K562 (cell line): Measurements from ENCODE around the gene SCRN1. TPM values are rescaled to one million over a fixed set of nuclear protein-coding genes. Genes with fewer than 3 reads are reported as not detected.

Source experiments
- ATAC-seq: fragments of 200-7000 bp; cut with Tn5 transposase; 3 replicates; pipeline ENCODE4 v1.9.1; 2020; ENCODE audit warnings: moderate library complexity
- BruUV-seq: library from RNA; stranded (reverse); fragments of 400-500 nt; replicated peaks from 2 replicates; lab custom pipeline; 2021; lab: Mats Ljungman, UMichigan
- CTCF ChIA-PET: fragments of 300-600 bp; formaldehyde crosslinking; extraction: SDS; loops from one replicate; lab custom pipeline; 2021; ENCODE audit warnings: low intra/inter-chr PET ratio; lab: Yijun Ruan, JAX
- POLR2A ChIA-PET: fragments of 300-600, 350-650 bp; sonication (Branson Sonifier 250); formaldehyde crosslinking; extraction: SDS; loops from one replicate; lab custom pipeline; 2021; ENCODE audit warnings: antibody characterized with exemption, inconsistent platforms; lab: Yijun Ruan, JAX
- DNase-seq, 4 experiments: peaks; one replicate each; pipeline versions ENCODE4 v3.0.0 to v3.0.0-alpha.2; 2011 to 2018; ENCODE audit warnings: low spot score in 3 of 4, mixed read lengths in 3 of 4; ENCODE audit errors: extremely low read depth in 1 of 4
- FAIRE-seq: peaks from 2 replicates; lab custom pipeline; 2011; peaks lifted over from hg19 to GRCh38; lab: Jason Lieb, UNC
- H2AFZ ChIP-seq: 2 replicates; pipeline ENCODE4 v1.6.0; 2011; ENCODE audit warnings: low read depth, low read length, control low read depth, inconsistent platforms
- H3K27ac ChIP-seq: fragments of 200-600 bp; 3 replicates; pipeline ENCODE4 v1.8.0; 2011; ENCODE audit warnings: low read depth, mild to moderate bottlenecking, control low read depth, inconsistent platforms, low read length, moderate library complexity, mixed read lengths; ENCODE audit errors: extremely low read depth
- H3K27me3 ChIP-seq, 2 experiments: fragments of 300-600 bp in 1 of 2; 2 replicates in 1 of 2; 3 replicates in 1 of 2; pipeline versions ENCODE4 v1.6.0 to v1.8.0; 2011; ENCODE audit warnings: inconsistent platforms in 2 of 2, low read length in 2 of 2, mild to moderate bottlenecking in 1 of 2, mixed read lengths in 1 of 2, moderate library complexity in 1 of 2; ENCODE audit not compliant: control insufficient read depth in 2 of 2, insufficient read depth in 2 of 2
- H3K36me3 ChIP-seq: fragments of 300-600 bp; 3 replicates; pipeline ENCODE4 v1.8.0; 2011; ENCODE audit warnings: mild to moderate bottlenecking, low read length, inconsistent platforms; ENCODE audit not compliant: control insufficient read depth, insufficient read depth
- H3K4me1 ChIP-seq, 2 experiments: fragments of 200-600 bp in 1 of 2; replicated peaks in 1 of 2; 2 replicates in 1 of 2; 3 replicates in 1 of 2; pipeline versions ENCODE4 v1.5.1 to v1.8.0; 2011; ENCODE audit warnings: inconsistent platforms in 2 of 2, low read length in 2 of 2, mild to moderate bottlenecking in 1 of 2, mixed read lengths in 1 of 2, moderate library complexity in 1 of 2; ENCODE audit not compliant: control insufficient read depth in 2 of 2, insufficient read depth in 2 of 2
- H3K4me2 ChIP-seq: 2 replicates; pipeline ENCODE4 v1.6.1; 2011; ENCODE audit warnings: low read length, control low read depth, inconsistent platforms, mixed read lengths; ENCODE audit not compliant: insufficient read depth
- H3K4me3 ChIP-seq: fragments of 200-600 bp; sonication (generic), shearing (Covaris generic); 2 replicates; pipeline ENCODE4 v1.5.1; 2016; ENCODE audit warnings: control low read depth, inconsistent platforms
- H3K79me2 ChIP-seq: fragments of 200-600 bp; 3 replicates; pipeline ENCODE4 v1.8.0; 2011; ENCODE audit warnings: low read length, inconsistent platforms; ENCODE audit not compliant: control insufficient read depth, insufficient read depth
- H3K9ac ChIP-seq, 2 experiments: 2 replicates each; pipeline versions ENCODE4 v1.6.0 to v1.6.1; 2011; ENCODE audit warnings: low read depth in 2 of 2, low read length in 2 of 2, control low read depth in 1 of 2, inconsistent platforms in 1 of 2, mild to moderate bottlenecking in 1 of 2, mixed read lengths in 1 of 2; ENCODE audit not compliant: insufficient read depth in 1 of 2
- H3K9me1 ChIP-seq: one replicate; pipeline ENCODE4 v1.6.0; 2011; ENCODE audit warnings: inconsistent platforms, mild to moderate bottlenecking, low read length, moderate library complexity; ENCODE audit not compliant: control insufficient read depth, insufficient read depth
- H3K9me3 ChIP-seq: replicated peaks from 2 replicates; pipeline ENCODE4 v1.5.1; 2011; ENCODE audit warnings: low read depth, low read length, inconsistent platforms; ENCODE audit not compliant: control insufficient read depth, insufficient read depth
- H4K20me1 ChIP-seq: replicated peaks from 2 replicates; pipeline ENCODE4 v1.6.1; 2011; ENCODE audit warnings: low read length, inconsistent platforms, mixed read lengths; ENCODE audit not compliant: control insufficient read depth, insufficient read depth
- ARNT ChIP-seq, 2 experiments: fragments of 450-650 bp; IDR thresholded peaks; 2 replicates each; pipeline ENCODE4 v1.6.1; 2016; ENCODE audit warnings: mild to moderate bottlenecking in 1 of 2
- BCLAF1 ChIP-seq, 2 experiments: fragments of 450-650 bp in 1 of 2; IDR thresholded peaks; 2 replicates each; pipeline ENCODE4 v1.6.1; 2011 to 2017; ENCODE audit warnings: low read depth in 2 of 2, antibody characterized with exemption in 1 of 2, borderline replicate concordance in 1 of 2, low read length in 1 of 2, mild to moderate bottlenecking in 1 of 2, mixed read lengths in 1 of 2; ENCODE audit not compliant: control insufficient read depth in 1 of 2
- CBX1 ChIP-seq: sonication (generic); IDR thresholded peaks from 2 replicates; pipeline ENCODE4 v1.6.1; 2016; ENCODE audit warnings: antibody characterized with exemption, low read depth, mild to moderate bottlenecking
- ELK3 ChIP-seq: fragments of 450-650 bp; formaldehyde crosslinking; IDR thresholded peaks from 2 replicates; pipeline ENCODE4 v1.4.0; 2020; ENCODE audit warnings: mild to moderate bottlenecking
- KDM4B ChIP-seq, 2 experiments: fragments of 450-650 bp in 1 of 2; sonication (generic) in 1 of 2; IDR thresholded peaks; 2 replicates each; pipeline ENCODE4 v1.6.1; 2016 to 2017; ENCODE audit warnings: borderline replicate concordance in 2 of 2, antibody characterized with exemption in 1 of 2, low read depth in 1 of 2, mild to moderate bottlenecking in 1 of 2
- NEUROD1 ChIP-seq: fragments of 150-350 bp; IDR thresholded peaks from 2 replicates; pipeline ENCODE4 v1.6.1; 2014; ENCODE audit warnings: borderline replicate concordance, low read length, low read depth; ENCODE audit not compliant: partially characterized antibody
- NFXL1 ChIP-seq: fragments of 450-650 bp; formaldehyde crosslinking; IDR thresholded peaks from 2 replicates; pipeline ENCODE4 v1.4.0; 2021; ENCODE audit warnings: mild to moderate bottlenecking
- NR4A1 ChIP-seq, 2 experiments: fragments of 250-450 bp in 1 of 2; fragments of 450-650 bp in 1 of 2; sonication (Bioruptor Pico) in 1 of 2; IDR thresholded peaks; 2 replicates each; pipeline versions ENCODE4 v1.4.0 to v1.6.1; 2016 to 2020; ENCODE audit warnings: mild to moderate bottlenecking in 2 of 2, missing compliant biosample characterization in 1 of 2, missing genetic modification characterization in 1 of 2, moderate library complexity in 1 of 2
- SIRT6 ChIP-seq: IDR thresholded peaks from one replicate; pipeline ENCODE4 v1.6.1; 2012; ENCODE audit warnings: low read depth, mild to moderate bottlenecking, control low read depth, inconsistent platforms, low read length, moderate library complexity
- SIX5 ChIP-seq, 2 experiments: IDR thresholded peaks; 2 replicates each; pipeline ENCODE4 v1.6.1; 2011; ENCODE audit warnings: low read length in 2 of 2, borderline replicate concordance in 1 of 2, low read depth in 1 of 2, mild to moderate bottlenecking in 1 of 2, moderate library complexity in 1 of 2; ENCODE audit not compliant: insufficient read depth in 1 of 2
- SNAPC5 ChIP-seq: fragments of 250-450 bp; sonication (Bioruptor Pico); IDR thresholded peaks from 2 replicates; pipeline ENCODE4 v1.8.0; 2021; ENCODE audit warnings: moderate library complexity, mild to moderate bottlenecking, inconsistent platforms
- ZNF263 ChIP-seq: sonication (generic); formaldehyde crosslinking; IDR thresholded peaks from 2 replicates; pipeline ENCODE4 v1.8.0; 2022; ENCODE audit warnings: mild to moderate bottlenecking, missing genetic modification reagents, borderline replicate concordance
- ZNF398 ChIP-seq: fragments of 250-450 bp; sonication (Bioruptor Pico); IDR thresholded peaks from 2 replicates; pipeline ENCODE4 v1.8.0; 2021; ENCODE audit warnings: moderate library complexity, mild to moderate bottlenecking, inconsistent platforms
- WGBS: fragments of 100-300 bp; shearing (Covaris generic); methylation state at CpG from one replicate; pipeline ENCODE4 v1.1.6; 2016; ENCODE audit warnings: low coverage, mixed read lengths; ENCODE audit not compliant: insufficient coverage; ENCODE audit errors: missing lambda C conversion rate; 5-methylcytosine and 5-hydroxymethylcytosine counted together
- in situ Hi-C: fragments of 300-500 bp; cut with MboI; formaldehyde crosslinking; loops from 4 replicates; pipeline ENCODE4 v1.15.0; 2018; ENCODE audit warnings: inconsistent platforms, mixed read lengths
- intact Hi-C: fragments of 100-400 bp; cut with micrococcal nuclease; formaldehyde crosslinking; loops from 2 replicates; pipeline ENCODE4 v1.14.2; 2022
- polyA plus RNA-seq, 8 experiments: library from polyadenylated mRNA; depleted of rRNA in 4 of 8; stranded (reverse) in 5 of 8; unstranded in 3 of 8; fragments of >200 nt; fragmentation: Nextera tagmentation in 2 of 8; fragmentation: Illumina TruSeq in 1 of 8; extraction: Ambion mirVana in 2 of 8; extraction: Trizol in 1 of 8; gene quantifications; 2 replicates each; pipeline versions ENCODE4 v1.2.1 to v1.2.3, GENCODE V29; 2011 to 2014; ENCODE audit warnings: inconsistent platforms in 1 of 8, missing spikeins in 1 of 8
- total RNA-seq, 7 experiments: library from RNA; depleted of rRNA in 6 of 7; stranded (reverse); fragments of >200 nt in 6 of 7; fragmentation: Illumina TruSeq in 2 of 7; extraction: Trizol in 2 of 7; gene quantifications; 2 replicates each; pipeline versions ENCODE4 v1.2.1 to v1.2.3, GENCODE V29; 2011 to 2021; ENCODE audit warnings: low replicate concordance in 1 of 7

SCRN1 gene
- total and polyA plus RNA-seq, 9 of the 15 experiments (the other 6 are each of a cell fraction or from before 2014, with no cell fraction given), result 0.13 to 1.4 (median 0.20) TPM

- intact Hi-C loops, result no loop called here
- 2% methylated on average over 8 of the region's 8 CpGs for WGBS
- ChIA-PET CTCF (no interaction called here), POLR2A (no interaction called here)
- Histone ChIP-seq H3K9me3 (no peaks in the 10 kb centered on the region), H3K27ac (no peak overlapping the region), H3K36me3 (no peaks in the 10 kb centered on the region), H3K4me2 (no peak overlapping the region), H4K20me1 (no peaks in the 10 kb centered on the region), H3K4me1 (no peaks in the 10 kb centered on the region), H2AFZ (no peak overlapping the region), H3K4me3 (no peak overlapping the region), H3K79me2 (no peaks in the 10 kb centered on the region), H3K9ac (no peak overlapping the region), H3K27me3 (peaks cover 13 to 26% of the 10 kb centered on the region in 2 experiments), H3K9me1 (no peaks in the 10 kb centered on the region)
- FAIRE-seq (no peak), DNase-seq (no peak), ATAC-seq (no peak)
- in situ Hi-C loops, result no loop called here
- BruUV-seq, result no TSS peak
- TF ChIP-seq ZNF263 (CRISPR knock-in tag), result no peak
- no peak for TF ChIP-seq SIRT6
- TF ChIP-seq SNAPC5 (CRISPR knock-in tag), result no peak
- no peak for TF ChIP-seq NEUROD1
- no peak for TF ChIP-seq NR4A1 (CRISPR knock-in tag; IDR thresholded peaks at IDR 0.05)
- no peak for TF ChIP-seq NR4A1 (tag; IDR thresholded peaks at IDR 0.05)
- TF ChIP-seq ZNF398, result no peak
- TF ChIP-seq ARNT (IDR thresholded peaks at IDR 0.05), result no peak
- no peak for TF ChIP-seq KDM4B (IDR thresholded peaks at IDR 0.05; ENCODE audit: borderline replicate concordance in 2 of 2, low read depth in 1 of 2)
- TF ChIP-seq ELK3 (CRISPR knock-in tag), result no peak
- TF ChIP-seq NFXL1, result no peak
- TF ChIP-seq CBX1, result no peak
- no peak for TF ChIP-seq BCLAF1 (IDR thresholded peaks at IDR 0.05; ENCODE audit: borderline replicate concordance in 1 of 2, control insufficient read depth in 1 of 2, low read depth in 2 of 2, low read length in 1 of 2)
- no peak for TF ChIP-seq SIX5 (IDR thresholded peaks at IDR 0.05; ENCODE audit: borderline replicate concordance in 1 of 2, insufficient read depth in 1 of 2, low read depth in 1 of 2, low read length in 2 of 2)
Measured at GRCh38 chr7:29955799-29956486, 33.7 kb downstream of the SCRN1 start.
